Dermis blood vessel endothelial cell (primary cell): ENCODE results near the gene DRAM1. TPM values are rescaled to one million over a fixed set of nuclear protein-coding genes. Genes with fewer than 3 reads are reported as not detected.

ENCODE experiments used
- DNase-seq: peaks from one replicate; pipeline ENCODE4 v3.0.0; 2010
- total RNA-seq: library from RNA; depleted of rRNA; stranded (reverse); fragments of >200 nt; gene quantifications from 2 replicates; pipeline ENCODE4 v1.2.3, GENCODE V29; 2014

Gene DRAM1
- total RNA-seq, 1 donor from 2014 or later = 22.3 TPM

DNA sequence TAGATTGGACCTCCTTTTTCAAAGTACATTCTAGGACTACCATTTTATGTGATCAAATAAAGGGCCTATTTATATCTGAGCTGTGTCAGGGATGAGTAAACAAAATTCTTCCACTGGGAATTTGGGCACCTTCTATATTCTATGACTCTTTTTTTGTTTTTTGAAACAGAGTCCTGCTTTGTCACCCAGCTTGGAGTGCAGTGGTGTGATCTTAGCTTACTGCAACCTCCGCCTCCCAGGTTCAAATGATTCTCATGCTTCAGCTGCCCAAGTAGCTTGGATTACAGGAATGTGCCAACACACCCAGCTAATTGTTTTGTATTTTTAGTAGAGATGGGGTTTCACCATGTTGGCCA, 64.8 kb downstream of the DRAM1 start:
- no peak for DNase-seq

DNA sequence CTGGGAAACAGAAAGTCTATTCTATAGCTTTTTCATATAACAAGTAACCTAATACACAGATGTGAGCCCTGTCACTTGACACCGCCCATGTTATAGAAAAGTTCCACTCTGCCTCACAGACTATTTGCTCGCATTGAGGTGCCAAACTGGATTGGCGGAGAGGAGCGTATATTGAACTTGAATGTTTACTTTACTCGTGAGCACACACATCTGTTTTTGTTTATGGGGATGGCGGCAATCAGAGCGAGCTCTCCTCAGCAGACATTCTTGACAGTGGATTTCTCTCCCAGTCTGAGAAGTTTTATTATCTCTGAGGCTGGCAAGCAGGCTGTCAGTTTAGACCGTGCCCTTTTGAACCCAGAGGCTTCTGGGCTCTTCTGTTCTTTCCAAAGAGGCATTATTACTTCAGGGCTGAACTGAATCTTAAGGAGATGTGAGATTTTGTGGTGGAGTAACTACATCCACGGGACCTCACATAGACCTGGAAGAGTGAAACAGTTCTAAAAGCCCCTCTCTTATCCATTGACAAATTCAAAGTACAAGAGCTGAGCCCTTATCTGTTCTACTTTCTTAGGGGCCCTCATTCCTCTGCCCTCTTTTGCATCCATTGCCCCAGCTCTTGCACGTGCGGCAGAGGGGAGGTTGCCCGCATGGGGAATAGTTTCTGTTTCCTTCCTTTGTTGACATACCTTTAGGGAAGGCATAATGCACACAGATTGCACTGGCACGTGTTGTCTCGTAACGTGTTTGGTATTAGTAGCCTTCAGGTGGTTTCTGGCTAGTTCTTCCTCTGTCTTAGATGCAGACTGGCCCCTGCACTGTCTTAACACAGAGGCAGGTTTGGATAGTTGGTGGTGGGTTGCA, 68.2 kb downstream of the DRAM1 start:
- no peak for DNase-seq

- DNase-seq = no peak
These were observed 68.8 kb downstream of the DRAM1 start for GRCh38 chr12:101946233-101946611.

DNA sequence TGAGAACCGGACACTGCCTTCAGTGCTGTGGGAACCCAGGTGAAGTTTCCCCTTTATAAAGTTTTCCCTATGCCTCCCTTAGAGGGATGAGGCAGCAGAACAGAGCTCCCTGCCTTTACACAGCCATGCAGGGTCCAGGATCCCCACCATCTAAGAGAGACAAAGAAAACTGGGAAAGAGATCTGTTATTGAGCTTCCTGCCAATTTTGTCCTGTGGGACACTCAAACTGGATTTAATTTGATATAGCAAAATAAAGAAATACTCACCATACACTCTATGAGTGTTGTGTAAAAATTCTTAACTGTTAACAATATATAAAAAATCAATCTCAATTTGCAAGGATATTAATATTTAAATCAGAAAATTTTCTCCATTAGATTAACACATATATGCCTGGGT, 69.9 kb downstream of the DRAM1 start:
- no peak for DNase-seq

DNA sequence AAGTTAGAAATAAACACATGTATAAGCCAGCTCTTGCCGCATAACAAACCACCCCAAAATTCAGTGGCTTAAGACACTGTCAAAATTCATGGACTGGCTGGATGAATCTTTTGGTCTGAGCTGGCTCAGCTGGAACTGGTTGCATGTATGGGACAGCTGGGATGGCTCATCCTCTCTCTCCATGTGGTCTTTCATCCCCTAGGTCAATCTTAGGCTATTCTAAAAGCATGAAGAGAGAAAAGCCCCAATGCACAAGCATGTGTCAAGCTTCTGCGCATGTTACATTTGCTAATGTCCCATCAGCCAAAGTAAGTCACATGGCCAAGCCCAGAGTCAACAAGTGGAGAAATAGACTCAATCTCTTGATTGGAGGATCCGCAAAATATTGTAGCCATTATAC, 71.0 kb downstream of the DRAM1 start:
- no peak for DNase-seq

DNA sequence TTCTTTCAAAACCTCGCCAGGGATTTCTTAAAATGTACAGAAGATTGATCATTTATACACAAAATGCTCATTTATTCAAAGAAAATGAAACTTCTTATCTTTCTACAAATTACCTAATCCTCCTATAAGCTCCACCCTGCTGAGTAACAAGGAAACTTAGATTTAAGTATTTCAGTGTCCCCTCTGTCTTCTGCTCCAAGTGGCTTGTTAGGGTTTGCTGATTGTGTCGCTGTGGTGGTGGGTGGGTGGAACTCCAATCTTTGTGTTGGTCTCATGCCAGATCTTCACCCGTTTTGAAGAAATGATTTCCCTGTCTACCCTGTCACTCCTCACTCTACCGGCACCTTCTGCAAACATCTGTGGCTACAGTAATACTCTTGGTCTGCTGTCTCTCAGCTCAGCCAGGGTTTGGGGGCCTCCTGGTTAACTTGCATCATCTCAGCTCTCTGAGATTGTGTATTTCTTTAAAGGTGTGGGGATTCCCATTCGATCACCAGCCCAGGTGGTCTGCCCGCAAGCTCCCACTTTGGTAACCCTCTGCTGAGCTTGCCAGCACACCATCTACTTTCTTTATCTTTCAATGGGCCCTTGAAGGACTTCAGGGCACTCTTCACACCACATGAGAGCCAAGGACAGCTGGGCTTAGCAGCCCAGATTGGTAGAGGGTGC, 73.8 kb downstream of the DRAM1 start:
- DNase-seq = no peak

GRCh38 chr12:101954113-101954512, 76.7 kb downstream of the DRAM1 start:
- no peak for DNase-seq

DNA sequence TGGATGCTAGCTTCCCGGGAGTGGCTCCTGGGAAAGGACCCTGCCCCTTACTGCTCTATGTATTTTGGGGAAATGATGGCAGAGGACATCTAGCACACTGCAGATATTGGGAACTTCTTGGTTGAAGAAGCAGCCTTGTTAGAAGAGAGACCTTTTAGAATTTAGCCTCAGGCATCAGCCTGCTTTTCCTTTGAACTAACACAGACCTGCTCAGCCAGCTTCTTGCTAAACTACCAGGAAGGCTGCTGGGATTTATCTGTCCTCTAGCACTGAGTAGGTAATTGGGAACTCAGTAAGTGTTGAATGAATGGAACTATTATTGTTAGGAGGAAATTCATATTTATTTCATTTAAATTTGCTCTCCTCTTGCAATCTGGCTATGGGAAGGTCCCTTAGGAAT, 77.3 kb downstream of the DRAM1 start:
- DNase-seq = no peak

DNA sequence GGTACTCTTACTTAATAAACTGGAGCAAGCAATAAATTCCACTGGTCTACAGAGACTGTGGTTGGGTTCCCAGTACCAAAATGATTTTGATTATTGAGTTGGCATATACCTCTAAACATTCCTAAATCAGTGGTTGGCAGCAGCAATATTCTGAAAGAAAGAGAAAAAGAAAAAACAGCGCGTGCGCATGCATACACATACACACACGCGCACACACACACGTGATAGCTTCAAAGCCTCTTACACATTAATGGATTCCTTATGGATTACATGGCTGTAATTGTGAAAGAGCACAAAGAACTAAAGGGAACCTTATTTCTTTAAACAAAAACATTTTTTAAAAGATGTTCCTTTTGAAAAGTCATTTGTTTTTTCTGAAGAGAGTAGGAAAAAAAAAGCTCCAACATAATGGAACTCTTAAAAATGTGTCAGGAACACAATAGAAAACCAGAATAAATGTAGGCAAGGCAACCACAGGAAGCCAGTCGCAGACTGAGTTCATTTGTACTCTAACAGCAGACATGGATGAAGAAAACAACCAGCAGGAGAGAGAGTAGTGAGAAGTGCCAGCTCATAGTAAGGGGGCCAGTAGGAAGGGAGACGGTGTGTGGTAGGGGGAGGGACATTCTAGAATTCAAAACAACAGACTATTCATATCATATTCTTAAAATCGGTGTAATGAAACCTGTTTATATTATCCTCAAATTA, 80.0 kb downstream of the DRAM1 start:
- no peak for DNase-seq

DNA sequence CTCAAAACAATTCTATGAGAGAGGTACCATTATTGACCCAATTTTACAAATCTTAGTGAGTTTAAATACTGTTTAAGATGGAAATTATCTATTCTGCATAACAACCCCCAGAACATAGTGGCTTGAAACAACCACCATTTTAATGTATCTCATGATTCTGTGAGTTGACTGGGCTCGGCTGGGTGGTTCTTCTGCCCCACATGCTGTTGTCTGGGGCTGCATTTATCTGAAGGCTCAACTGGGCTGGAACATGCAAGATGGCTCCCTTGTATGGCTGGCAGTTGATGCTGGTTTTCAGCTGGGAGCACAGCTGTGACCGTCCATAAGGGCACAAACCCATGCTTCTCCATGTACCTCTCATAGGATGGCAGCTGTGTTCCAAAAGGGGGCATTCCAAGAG, 82.2 kb downstream of the DRAM1 start:
- DNase-seq = no peak

DNA sequence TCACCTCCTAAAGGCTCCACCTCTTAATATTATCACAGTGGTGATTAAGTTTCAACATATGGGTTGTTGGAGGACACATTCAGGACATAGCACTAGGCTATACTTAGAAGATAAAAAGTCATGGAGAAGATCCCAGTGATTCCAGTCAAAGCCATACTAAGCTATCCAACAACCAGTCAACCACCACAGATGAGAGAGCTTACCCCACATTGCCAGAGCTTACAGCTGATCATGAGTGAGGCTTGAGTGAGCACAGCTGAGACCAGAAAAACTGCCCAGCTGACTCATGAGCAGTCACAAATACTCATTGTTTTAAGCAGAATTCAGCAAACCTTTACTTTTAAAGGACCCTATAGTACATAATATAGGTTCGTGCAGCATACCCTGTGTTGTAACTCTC, 85.1 kb downstream of the DRAM1 start:
- no peak for DNase-seq

- DNase-seq = no peak
These were observed 86.3 kb downstream of the DRAM1 start for GRCh38 chr12:101963697-101964096.

- DNase-seq = no peak
These were observed 89.1 kb downstream of the DRAM1 start for GRCh38 chr12:101966496-101966895.

- DNase-seq = no peak
These were observed 90.1 kb downstream of the DRAM1 start for GRCh38 chr12:101967506-101967905.

GRCh38 chr12:101968770-101969169, 91.4 kb downstream of the DRAM1 start:
- DNase-seq = no peak

Other genes starting within 250 kb of the DRAM1 start
- gene CHPT1, start 179.9 kb upstream of the DRAM1 start, total RNA-seq = 28.8 and 29.3 TPM in 2 replicates
- gene SYCP3, start 138.1 kb upstream of the DRAM1 start, total RNA-seq = 0.05 TPM in 1 of 2 replicates, not detected in the other
- 28.2 and 37.3 TPM in 2 replicates for gene GNPTAB, start 46.6 kb upstream of the DRAM1 start, total RNA-seq
- 50.4 and 56.0 TPM in 2 replicates for gene WASHC3, start 184.4 kb downstream of the DRAM1 start, total RNA-seq
- gene NUP37, start 242.5 kb downstream of the DRAM1 start, total RNA-seq = 45.4 and 80.8 TPM in 2 replicates
- gene PARPBP, start 242.6 kb downstream of the DRAM1 start, total RNA-seq = 7.0 and 23.4 TPM in 2 replicates